Sigmoid colon (tissue), 4 donors: ENCODE results near the gene GSTO1.

Experiments
- EP300 ChIP-seq, 4 donors: sonication (generic); formaldehyde crosslinking; IDR thresholded peaks; one replicate each; pipeline ENCODE4 v1.6.1; 2017; ENCODE audit warnings: antibody characterized with exemption in 4 of 4
- POLR2A ChIP-seq, 2 donors: fragments of 450-650 bp; IDR thresholded peaks; one replicate each; pipeline ENCODE4 v1.6.1; 2016; ENCODE audit warnings: antibody characterized with exemption in 2 of 2, mild to moderate bottlenecking in 2 of 2, moderate library complexity in 2 of 2
- TF ChIP-seq, protein P1 (sequence below), 4 experiments: fragments of 450-650 bp in 3 of 4; fragments of 200-600 bp in 1 of 4; IDR thresholded peaks; one replicate each; pipeline ENCODE4 v1.5.1; 2016 to 2019; ENCODE audit warnings: antibody characterized with exemption in 4 of 4, mild to moderate bottlenecking in 3 of 4, moderate library complexity in 2 of 4

DNA sequence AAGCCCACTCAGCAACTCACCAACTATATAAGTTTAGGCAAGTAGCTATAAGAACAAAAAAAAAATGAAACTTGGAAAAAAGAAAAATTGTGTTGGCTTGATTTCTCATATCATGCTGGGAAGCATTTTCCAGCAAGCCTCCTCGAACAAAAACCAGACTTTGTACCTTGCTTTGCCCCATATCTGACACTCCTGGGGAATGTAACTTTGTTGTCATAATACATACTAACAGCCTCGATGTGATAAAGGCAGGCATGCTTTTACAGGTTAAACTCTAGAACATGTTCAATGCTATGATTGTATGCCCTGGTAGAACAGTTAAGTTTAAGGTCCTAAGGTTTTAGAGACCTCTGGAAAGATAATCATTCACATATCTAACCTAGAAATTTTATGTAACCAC, 34.2 kb upstream of the GSTO1 start:
- TF ChIP-seq POLR2A (IDR thresholded peaks at IDR 0.05) (no peak), EP300 (IDR thresholded peaks at IDR 0.05) (no peak)
- TF ChIP-seq, protein P1, sequence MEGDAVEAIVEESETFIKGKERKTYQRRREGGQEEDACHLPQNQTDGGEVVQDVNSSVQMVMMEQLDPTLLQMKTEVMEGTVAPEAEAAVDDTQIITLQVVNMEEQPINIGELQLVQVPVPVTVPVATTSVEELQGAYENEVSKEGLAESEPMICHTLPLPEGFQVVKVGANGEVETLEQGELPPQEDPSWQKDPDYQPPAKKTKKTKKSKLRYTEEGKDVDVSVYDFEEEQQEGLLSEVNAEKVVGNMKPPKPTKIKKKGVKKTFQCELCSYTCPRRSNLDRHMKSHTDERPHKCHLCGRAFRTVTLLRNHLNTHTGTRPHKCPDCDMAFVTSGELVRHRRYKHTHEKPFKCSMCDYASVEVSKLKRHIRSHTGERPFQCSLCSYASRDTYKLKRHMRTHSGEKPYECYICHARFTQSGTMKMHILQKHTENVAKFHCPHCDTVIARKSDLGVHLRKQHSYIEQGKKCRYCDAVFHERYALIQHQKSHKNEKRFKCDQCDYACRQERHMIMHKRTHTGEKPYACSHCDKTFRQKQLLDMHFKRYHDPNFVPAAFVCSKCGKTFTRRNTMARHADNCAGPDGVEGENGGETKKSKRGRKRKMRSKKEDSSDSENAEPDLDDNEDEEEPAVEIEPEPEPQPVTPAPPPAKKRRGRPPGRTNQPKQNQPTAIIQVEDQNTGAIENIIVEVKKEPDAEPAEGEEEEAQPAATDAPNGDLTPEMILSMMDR (IDR thresholded peaks at IDR 0.05): no peak
